GM23338 (cell line): ENCODE results near the gene APC. TPM values are rescaled to one million over a fixed set of nuclear protein-coding genes. Genes with fewer than 3 reads are reported as not detected.
A peak's percentile ranks its signal among the peaks of the same experiment; 100 is the strongest.

Experiments used
- ATAC-seq: fragments of 200-7000 bp; cut with Tn5 transposase; 3 replicates; pipeline ENCODE4 v1.9.1; 2020
- DNase-seq: peaks from one replicate; pipeline ENCODE4 v3.0.0-alpha.2; 2015; ENCODE audit warnings: low spot score
- H2AFZ ChIP-seq: fragments of 200-600 bp; sonication (generic); 2 replicates; pipeline ENCODE4 v1.8.0; 2016; ENCODE audit warnings: antibody characterized with exemption, mild to moderate bottlenecking, moderate library complexity
- H3F3A ChIP-seq: fragments of 200-600 bp; sonication (generic); replicated peaks from 2 replicates; pipeline ENCODE4 v1.8.0; 2017; ENCODE audit warnings: antibody characterized with exemption, mixed run types, low read depth
- H3K27ac ChIP-seq: fragments of 200-600 bp; sonication (generic); 2 replicates; pipeline ENCODE4 v1.6.1; 2016; ENCODE audit warnings: low read depth
- H3K27me3 ChIP-seq: fragments of 200-600 bp; sonication (generic); 2 replicates; pipeline ENCODE4 v1.8.0; 2016; ENCODE audit warnings: mild to moderate bottlenecking, mixed run types, moderate library complexity; ENCODE audit not compliant: insufficient read depth
- H3K36me3 ChIP-seq: fragments of 200-600 bp; sonication (generic); 2 replicates; pipeline ENCODE4 v1.8.0; 2016; ENCODE audit warnings: mild to moderate bottlenecking; ENCODE audit not compliant: insufficient read depth
- H3K4me1 ChIP-seq: fragments of 200-600 bp; sonication (generic); 2 replicates; pipeline ENCODE4 v1.8.0; 2016; ENCODE audit warnings: mild to moderate bottlenecking, moderate library complexity; ENCODE audit not compliant: insufficient read depth
- H3K4me2 ChIP-seq: fragments of 200-600 bp; sonication (generic); 2 replicates; pipeline ENCODE4 v1.7.1; 2017; ENCODE audit warnings: mixed run types
- H3K4me3 ChIP-seq: fragments of 200-600 bp; sonication (generic); 2 replicates; pipeline ENCODE4 v1.6.1; 2016; ENCODE audit warnings: mixed run types
- H3K79me2 ChIP-seq: fragments of 200-600 bp; sonication (generic); replicated peaks from 2 replicates; pipeline ENCODE4 v1.8.0; 2017; ENCODE audit warnings: mild to moderate bottlenecking; ENCODE audit not compliant: insufficient read depth
- H3K9me2 ChIP-seq: fragments of 200-600 bp; sonication (generic); 2 replicates; pipeline ENCODE4 v1.8.0; 2017; ENCODE audit not compliant: insufficient read depth
- H4K20me1 ChIP-seq: fragments of 200-600 bp; sonication (generic); replicated peaks from 2 replicates; pipeline ENCODE4 v1.8.0; 2017; ENCODE audit warnings: mild to moderate bottlenecking; ENCODE audit not compliant: insufficient read depth
- H3K27ac Mint-ChIP-seq: 2 replicates; pipeline ENCODE4 v1.8.0; 2020; ENCODE audit warnings: inconsistent platforms, mild to moderate bottlenecking, moderate library complexity, mixed read lengths
- H3K27me3 Mint-ChIP-seq: 3 replicates; pipeline ENCODE4 v1.8.0; 2022; ENCODE audit warnings: low read depth, mild to moderate bottlenecking, moderate library complexity, mixed read lengths, inconsistent platforms; ENCODE audit not compliant: insufficient read depth, poor library complexity
- H3K36me3 Mint-ChIP-seq: 3 replicates; pipeline ENCODE4 v1.8.0; 2021; ENCODE audit warnings: low read depth, mild to moderate bottlenecking, inconsistent platforms, moderate library complexity, mixed read lengths
- H3K4me1 Mint-ChIP-seq: 3 replicates; pipeline ENCODE4 v1.8.0; 2020; ENCODE audit warnings: mild to moderate bottlenecking, inconsistent platforms, mixed read lengths
- H3K4me3 Mint-ChIP-seq: 3 replicates; pipeline ENCODE4 v1.8.0; 2021; ENCODE audit warnings: moderate library complexity, mild to moderate bottlenecking, inconsistent platforms, mixed read lengths
- H3K9me3 Mint-ChIP-seq: 3 replicates; pipeline ENCODE4 v1.8.0; 2020; ENCODE audit warnings: moderate library complexity, mild to moderate bottlenecking, inconsistent platforms, mixed read lengths
- CREB1 ChIP-seq: fragments of 250-450 bp; sonication (Bioruptor Pico); IDR thresholded peaks from 2 replicates; pipeline ENCODE4 v1.5.0; 2020; ENCODE audit warnings: low read depth, mild to moderate bottlenecking, moderate library complexity
- CTCF ChIP-seq, 2 experiments: fragments of 200-600 bp in 1 of 2; sonication (generic) in 1 of 2; conservative IDR thresholded peaks; 2 replicates each; pipeline versions ENCODE4 v1.5.1 to v1.6.1; 2016 to 2017; ENCODE audit warnings: antibody characterized with exemption in 2 of 2, low read depth in 2 of 2, mild to moderate bottlenecking in 2 of 2, moderate library complexity in 1 of 2
- NANOG ChIP-seq: IDR thresholded peaks from 2 replicates; pipeline ENCODE4 v1.6.1; 2016; ENCODE audit warnings: antibody characterized with exemption, borderline replicate concordance
- POLR2AphosphoS5 ChIP-seq: IDR thresholded peaks from 2 replicates; pipeline ENCODE4 v1.6.1; 2016; ENCODE audit warnings: antibody characterized with exemption, low read depth
- REST ChIP-seq: IDR thresholded peaks from one replicate; pipeline ENCODE4 v1.6.1; 2018; ENCODE audit warnings: antibody characterized with exemption; ENCODE audit not compliant: unreplicated experiment
- polyA plus RNA-seq: library from polyadenylated mRNA; unstranded; fragments of >200 nt; fragmentation: Nextera tagmentation; extraction: Ambion mirVana; gene quantifications from 2 replicates; pipeline ENCODE4 v1.2.1, GENCODE V29; 2016
- total RNA-seq: library from RNA; depleted of rRNA; stranded (reverse); fragments of >200 nt; shearing (Covaris generic); gene quantifications from 2 replicates; pipeline ENCODE4 v1.2.3, GENCODE V29; 2014

Gene APC
- total and polyA plus RNA-seq, 2 experiments from 2014 or later = 42.4 to 62.9 TPM

DNA sequence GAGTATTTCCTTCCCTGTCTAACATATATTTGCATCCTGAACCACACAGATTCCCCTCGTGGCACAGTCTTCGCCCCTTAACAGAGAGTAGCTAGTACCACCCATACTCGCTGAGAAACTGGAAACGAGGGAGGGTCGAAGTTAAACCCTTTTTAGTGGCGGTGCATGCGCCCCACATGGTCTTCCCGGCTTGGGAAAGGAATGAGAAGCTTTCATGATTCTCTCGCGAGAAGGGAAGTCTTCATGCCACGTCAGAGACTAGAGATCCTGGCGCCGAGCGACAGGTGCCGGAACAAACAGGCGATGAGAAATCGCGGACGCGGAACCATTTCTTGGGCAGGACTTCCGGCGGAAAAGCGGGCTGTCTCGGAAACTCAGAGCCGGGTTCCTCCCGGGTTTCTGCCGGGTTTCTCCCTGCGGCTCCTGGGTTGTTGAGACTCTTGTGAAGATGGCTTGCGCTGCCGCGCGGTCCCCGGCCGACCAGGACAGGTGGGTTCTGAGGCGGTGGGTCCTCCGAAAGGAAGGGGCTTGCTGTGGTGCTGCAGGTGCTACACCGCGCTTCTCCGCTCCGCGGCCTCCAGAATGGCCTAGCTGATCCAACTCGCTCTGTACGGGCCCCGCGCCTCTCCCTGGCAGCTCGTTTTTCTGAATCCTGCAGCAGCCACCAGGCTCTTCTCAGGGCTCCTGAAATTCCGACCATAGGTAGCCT lies 123.4 kb downstream of the APC start, which contains the start of gene SRP19:
Gene SRP19, plus strand, starts transcription at position 359 of the 709 bp plus-strand sequence. Its CDS starts 90 bp downstream, at position 449.
- ATAC-seq (peak; percentile 92), DNase-seq (peak; percentile 100)
- Mint-ChIP-seq H3K4me3 (peak within 1 kb of the TSS; percentile 98), H3K4me1 (peaks cover 15% of the 10 kb centered on the region), H3K36me3 (peaks cover 36% of the 10 kb centered on the region), H3K9me3 (peaks cover 5% of the 10 kb centered on the region; the same call in 2 of the 3 replicates), H3K27me3 (peaks cover 6% of the 10 kb centered on the region), H3K27ac (peak within 1 kb of the TSS; percentile 97)
- Histone ChIP-seq H2AFZ (peak within 1 kb of the TSS; percentile 48; the same call in 1 of the 2 replicates), H3K79me2 (peaks cover 45% of the 10 kb centered on the region), H3K9me2 (no peaks in the 10 kb centered on the region), H3K27ac (peak within 1 kb of the TSS; percentile 87), H3K4me2 (peak within 1 kb of the TSS; percentile 93), H3K36me3 (peaks cover 29% of the 10 kb centered on the region), H3K27me3 (no peaks in the 10 kb centered on the region), H3K4me1 (peaks cover 6% of the 10 kb centered on the region; the same call in 1 of the 2 replicates), H3F3A (0 out of 2 replicates have a peak, but pooled peaks cover 2% of the 10 kb centered on the region), H4K20me1 (peaks cover 7% of the 10 kb centered on the region; the same call in 1 of the 2 replicates), H3K4me3 (peak within 1 kb of the TSS; percentile 90)
- peak; percentile 88 for TF ChIP-seq POLR2AphosphoS5
- peak; percentile 93 for TF ChIP-seq CREB1
- TF ChIP-seq CTCF (conservative IDR thresholded peaks at IDR 0.05; ENCODE audit: low read depth in 2 of 2) = no peak

DNA sequence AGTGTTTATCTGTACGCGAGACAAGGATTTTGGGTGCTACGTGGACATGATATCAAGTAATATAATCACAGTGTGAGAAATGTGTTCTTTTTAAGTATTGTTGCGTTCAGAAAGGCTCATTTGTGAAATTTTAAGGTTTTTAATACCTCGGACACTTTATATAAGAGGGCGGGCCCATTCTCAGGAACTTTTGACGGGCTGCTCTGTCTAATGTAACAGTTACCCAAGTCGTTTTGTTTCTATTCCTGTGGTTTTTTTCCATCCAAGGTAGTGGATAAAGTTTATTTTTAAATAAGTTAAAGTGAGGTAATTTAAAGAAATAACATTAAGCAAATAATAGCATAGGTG lies 123.9 kb downstream of the APC start:
- no peak for ATAC-seq
- H3F3A ChIP-seq = 0 out of 2 replicates have a peak, but pooled peaks cover 2% of the 10 kb centered on the region
- H3K27ac ChIP-seq = peak overlapping the region; percentile 87

More for the DNA sequence above, 123.9 kb downstream of the APC start:
- Mint-ChIP-seq H3K9me3 (peaks cover 5% of the 10 kb centered on the region; the same call in 2 of the 3 replicates), H3K27me3 (peaks cover 6% of the 10 kb centered on the region), H3K4me1 (peaks cover 15% of the 10 kb centered on the region), H3K4me3 (peak overlapping the region; percentile 98), H3K36me3 (peaks cover 41% of the 10 kb centered on the region), H3K27ac (peak overlapping the region; percentile 97)
- Histone ChIP-seq H3K9me2 (no peaks in the 10 kb centered on the region), H3K79me2 (peaks cover 45% of the 10 kb centered on the region), H3K4me1 (peaks cover 6% of the 10 kb centered on the region; the same call in 1 of the 2 replicates), H2AFZ (peak overlapping the region; percentile 28; the same call in 1 of the 2 replicates), H3K4me3 (peak overlapping the region; percentile 90), H3K36me3 (peaks cover 35% of the 10 kb centered on the region), H4K20me1 (peaks cover 10% of the 10 kb centered on the region; the same call in 1 of the 2 replicates), H3K4me2 (peak overlapping the region; percentile 93), H3K27me3 (no peaks in the 10 kb centered on the region)
- TF ChIP-seq REST = no peak
- TF ChIP-seq CTCF (conservative IDR thresholded peaks at IDR 0.05; ENCODE audit: low read depth in 2 of 2) = 0 out of 4 replicates have a peak, but pooled peaks of 1 of the 2 experiments have one; percentile 8
- TF ChIP-seq NANOG = no peak
- no peak for DNase-seq
